Measurements from ENCODE around the gene GOLGA2. TPM values are rescaled to one million over a fixed set of nuclear protein-coding genes. Genes with fewer than 3 reads are reported as not detected.
"Not testable (repeated sequence)": the region's sequence is repeated elsewhere in the genome, so short reads cannot be mapped to it uniquely, and the experiment has no call there.

Gene GOLGA2
- total RNA-seq, 6 experiments from 2014 or later, result 25.0 to 53.0 (median 35.5) TPM

- TF ChIP-seq CTCF (IDR thresholded peaks at IDR 0.05) (no peak), POLR2A (IDR thresholded peaks at IDR 0.05) (no peak)
- DNase-seq, result no peak
- H3K27me3 ChIP-seq, result no peaks in the 10 kb centered on the region
- no peak overlapping the region for H3K4me3 ChIP-seq
- H3K27ac ChIP-seq, result no peak overlapping the region
- H3K36me3 ChIP-seq, result no peaks in the 10 kb centered on the region
- H3K4me1 ChIP-seq, result no peaks in the 10 kb centered on the region
- peak in 1 of 4 donors; percentile 37 for ATAC-seq
- WGBS (ENCODE audit: insufficient coverage, low coverage, low lambda C conversion rate, missing lambda C conversion rate), result 46% methylated on average over 3 of the region's 22 CpGs
- intact Hi-C loops (cut with DNase I), result no loop called here
- no peaks in the 10 kb centered on the region for H3K9me3 ChIP-seq
These were observed 43.0 kb downstream of the GOLGA2 start for GRCh38 chr9:128232528-128233428.

DNA sequence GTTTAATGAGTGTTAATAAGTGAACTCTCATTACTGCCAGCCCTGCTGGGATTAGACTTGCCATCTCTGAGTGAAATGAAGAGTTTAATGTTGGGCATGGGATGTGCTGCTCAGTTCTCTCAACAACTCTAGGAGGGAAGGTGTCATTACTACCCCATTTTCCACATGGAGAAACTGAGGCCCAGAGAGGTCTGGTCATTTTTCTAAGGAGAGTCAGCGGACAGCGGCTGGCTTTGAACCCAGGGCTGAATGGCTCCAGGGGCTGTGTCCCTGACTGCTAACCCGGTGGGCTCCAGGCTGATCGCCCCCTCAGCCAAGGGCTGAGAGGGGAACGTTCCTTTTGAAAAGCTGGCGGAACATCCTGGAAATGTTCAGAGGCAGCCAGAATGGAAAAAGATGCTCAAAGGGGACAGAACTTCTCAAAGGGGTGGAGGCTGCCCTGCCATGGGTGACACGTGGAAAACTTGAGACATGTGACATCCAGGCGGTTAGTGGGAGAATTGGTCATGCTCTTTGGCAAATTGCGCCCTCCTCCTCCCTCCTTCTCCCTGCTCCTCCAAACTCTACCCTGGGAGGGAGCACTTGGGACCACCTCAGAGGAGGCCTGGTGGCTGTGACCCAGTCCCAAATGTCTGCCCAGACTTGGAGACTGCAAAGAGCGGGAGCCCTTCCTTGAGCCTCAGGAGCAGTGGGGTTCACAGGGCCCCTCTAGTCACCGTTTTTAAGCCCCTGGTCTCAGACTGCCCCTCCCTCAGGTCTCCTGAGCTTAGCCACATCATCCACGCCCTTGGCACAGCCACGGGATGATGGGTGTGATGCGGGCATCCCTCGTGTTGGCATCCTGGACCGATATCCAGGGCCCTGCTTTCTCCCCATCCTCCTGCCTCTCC lies 43.9 kb downstream of the GOLGA2 start:
- Histone ChIP-seq H3K4me3 (no peak overlapping the region), H3K4me1 (no peaks in the 10 kb centered on the region), H3K36me3 (no peaks in the 10 kb centered on the region), H3K27ac (no peak overlapping the region), H3K9me3 (no peaks in the 10 kb centered on the region), H3K27me3 (no peaks in the 10 kb centered on the region)
- WGBS (ENCODE audit: insufficient coverage, low coverage, low lambda C conversion rate, missing lambda C conversion rate), result 36% methylated on average over 4 of the region's 16 CpGs
- TF ChIP-seq POLR2A (IDR thresholded peaks at IDR 0.05) (no peak), CTCF (IDR thresholded peaks at IDR 0.05) (no peak)
- ATAC-seq, result no peak
- no peak for DNase-seq
- intact Hi-C loops (cut with DNase I), result no loop called here

DNA sequence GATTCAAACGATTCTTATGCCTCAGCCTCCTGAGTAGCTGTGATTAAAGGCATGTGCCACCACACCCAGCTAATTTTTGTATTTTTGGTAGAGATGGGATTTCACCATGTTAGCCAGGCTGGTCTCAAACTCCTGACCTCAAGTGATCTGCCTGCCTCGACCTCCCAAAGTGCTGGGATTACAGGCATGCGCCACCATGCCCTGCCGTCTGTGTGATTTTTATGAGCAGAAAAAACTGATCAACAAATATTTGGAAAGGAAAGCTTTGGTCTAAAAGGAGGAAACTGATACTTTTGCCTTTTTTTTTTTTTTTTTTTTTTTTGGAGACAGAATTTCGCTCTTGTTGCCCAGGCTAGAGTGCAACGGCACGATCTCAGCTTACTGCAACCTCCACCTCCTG lies 44.9 kb downstream of the GOLGA2 start:
- H3K4me1 ChIP-seq; H3K27ac ChIP-seq; DNase-seq; intact Hi-C loops (cut with DNase I); H3K36me3 ChIP-seq; H3K27me3 ChIP-seq; H3K9me3 ChIP-seq; ATAC-seq; H3K4me3 ChIP-seq: not testable (repeated sequence)
- WGBS (ENCODE audit: insufficient coverage, low coverage, low lambda C conversion rate, missing lambda C conversion rate), result 75% methylated on average over 6 of the region's 7 CpGs

GRCh38 chr9:128226412-128226801 lies 49.4 kb downstream of the GOLGA2 start:
- H3K4me1 ChIP-seq, result no peaks in the 10 kb centered on the region
- no peak for ATAC-seq
- H3K27ac ChIP-seq, result no peak overlapping the region
- no peaks in the 10 kb centered on the region for H3K9me3 ChIP-seq
- H3K27me3 ChIP-seq, result no peaks in the 10 kb centered on the region
- H3K36me3 ChIP-seq, result no peaks in the 10 kb centered on the region
- TF ChIP-seq POLR2A (IDR thresholded peaks at IDR 0.05) (no peak), CTCF (IDR thresholded peaks at IDR 0.05) (no peak)
- H3K4me3 ChIP-seq, result no peak overlapping the region
- no peak for DNase-seq
- intact Hi-C loops (cut with DNase I), result no loop called here
- 83% methylated on average over 4 of the region's 5 CpGs for WGBS (ENCODE audit: insufficient coverage, low coverage, low lambda C conversion rate, missing lambda C conversion rate)

Measured in right lobe of liver (tissue), 6 donors.